D721Med (cell line): ENCODE results near the gene KLHL17.

Experiments used
- DNase-seq: peaks from one replicate; pipeline ENCODE4 v3.0.0; 2011; ENCODE audit warnings: low spot score; ENCODE audit not compliant: insufficient read length
- FAIRE-seq: peaks from 2 replicates; lab custom pipeline; 2011; peaks lifted over from hg19 to GRCh38; lab: Jason Lieb, UNC
- TF ChIP-seq, protein P1 (sequence below): IDR thresholded peaks from 2 replicates; pipeline ENCODE4 v1.5.1; 2012; ENCODE audit warnings: mild to moderate bottlenecking, control low read depth; ENCODE audit not compliant: insufficient read depth; ENCODE audit errors: missing control alignments

Gene KLHL17

GRCh38 chr1:964691-965525, 4.5 kb downstream of the KLHL17 start:
- TF ChIP-seq, protein P1, sequence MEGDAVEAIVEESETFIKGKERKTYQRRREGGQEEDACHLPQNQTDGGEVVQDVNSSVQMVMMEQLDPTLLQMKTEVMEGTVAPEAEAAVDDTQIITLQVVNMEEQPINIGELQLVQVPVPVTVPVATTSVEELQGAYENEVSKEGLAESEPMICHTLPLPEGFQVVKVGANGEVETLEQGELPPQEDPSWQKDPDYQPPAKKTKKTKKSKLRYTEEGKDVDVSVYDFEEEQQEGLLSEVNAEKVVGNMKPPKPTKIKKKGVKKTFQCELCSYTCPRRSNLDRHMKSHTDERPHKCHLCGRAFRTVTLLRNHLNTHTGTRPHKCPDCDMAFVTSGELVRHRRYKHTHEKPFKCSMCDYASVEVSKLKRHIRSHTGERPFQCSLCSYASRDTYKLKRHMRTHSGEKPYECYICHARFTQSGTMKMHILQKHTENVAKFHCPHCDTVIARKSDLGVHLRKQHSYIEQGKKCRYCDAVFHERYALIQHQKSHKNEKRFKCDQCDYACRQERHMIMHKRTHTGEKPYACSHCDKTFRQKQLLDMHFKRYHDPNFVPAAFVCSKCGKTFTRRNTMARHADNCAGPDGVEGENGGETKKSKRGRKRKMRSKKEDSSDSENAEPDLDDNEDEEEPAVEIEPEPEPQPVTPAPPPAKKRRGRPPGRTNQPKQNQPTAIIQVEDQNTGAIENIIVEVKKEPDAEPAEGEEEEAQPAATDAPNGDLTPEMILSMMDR, result no peak
- no peak for FAIRE-seq
- DNase-seq, result no peak

DNA sequence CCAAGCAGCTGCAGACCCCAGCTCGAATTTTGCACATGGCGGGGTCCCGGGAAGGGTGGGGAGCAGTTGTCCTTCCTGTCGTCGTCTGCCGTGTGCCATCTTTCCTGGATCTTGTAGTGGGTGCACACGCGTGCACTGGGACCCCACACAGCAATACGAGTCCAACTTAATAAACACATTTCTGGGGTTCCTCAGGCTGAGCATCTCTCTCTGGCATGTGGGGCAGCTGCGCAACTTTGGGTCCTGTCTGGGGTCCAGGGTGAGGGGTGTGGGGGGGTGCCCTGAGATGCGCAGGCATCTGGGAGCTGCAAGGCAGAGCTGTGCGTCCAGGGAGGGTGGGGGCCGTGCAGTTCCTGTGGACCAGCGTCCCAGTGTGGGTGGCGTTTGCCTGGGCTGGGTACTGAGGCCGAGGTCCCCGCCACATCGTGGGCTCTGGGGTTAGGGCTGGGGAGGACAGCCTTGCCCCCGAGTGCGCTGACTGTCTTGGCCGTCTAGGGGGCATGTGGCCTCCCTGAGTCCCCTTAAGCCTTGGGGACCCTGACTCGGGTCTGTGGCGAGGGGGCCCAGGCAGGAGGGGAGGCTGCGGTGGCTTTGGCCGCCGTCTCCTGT, 5.2 kb downstream of the KLHL17 start:
- DNase-seq (no peak), FAIRE-seq (no peak)
- TF ChIP-seq, protein P1, result no peak

DNA sequence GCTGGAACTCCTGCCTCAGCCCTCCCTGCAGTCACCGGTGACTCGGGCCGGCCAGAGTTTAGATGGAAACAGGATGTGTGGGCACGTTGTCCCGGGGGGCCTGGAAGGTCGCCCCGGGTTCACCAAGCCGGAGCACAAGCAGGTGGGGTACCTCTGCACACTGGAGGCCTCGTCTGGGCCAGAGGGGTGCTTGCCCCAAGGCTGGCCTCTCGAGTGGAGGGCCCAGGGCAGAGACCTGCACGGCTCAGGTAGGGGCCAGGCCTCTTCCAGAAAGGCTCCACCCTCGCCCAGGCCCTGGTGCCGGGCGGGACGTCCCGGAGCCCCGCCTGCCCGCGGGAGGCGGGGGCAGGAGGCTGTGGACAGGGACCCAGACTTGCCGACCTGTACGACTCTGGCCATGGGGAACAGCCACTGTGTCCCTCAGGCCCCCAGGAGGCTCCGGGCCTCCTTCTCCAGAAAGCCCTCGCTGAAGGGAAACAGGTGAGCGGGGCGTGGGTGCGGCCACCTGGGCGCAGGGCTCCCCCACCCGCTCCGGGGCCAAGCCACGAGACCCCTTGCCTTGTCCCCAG, 5.8 kb downstream of the KLHL17 start, which contains the start of gene PLEKHN1:
TSS of gene PLEKHN1 (plus strand) at position 348 of the 569 bp plus-strand sequence. CDS start at position 398, 50 bp downstream.
- DNase-seq (no peak), FAIRE-seq (no peak)
- TF ChIP-seq, protein P1, result no peak

DNA sequence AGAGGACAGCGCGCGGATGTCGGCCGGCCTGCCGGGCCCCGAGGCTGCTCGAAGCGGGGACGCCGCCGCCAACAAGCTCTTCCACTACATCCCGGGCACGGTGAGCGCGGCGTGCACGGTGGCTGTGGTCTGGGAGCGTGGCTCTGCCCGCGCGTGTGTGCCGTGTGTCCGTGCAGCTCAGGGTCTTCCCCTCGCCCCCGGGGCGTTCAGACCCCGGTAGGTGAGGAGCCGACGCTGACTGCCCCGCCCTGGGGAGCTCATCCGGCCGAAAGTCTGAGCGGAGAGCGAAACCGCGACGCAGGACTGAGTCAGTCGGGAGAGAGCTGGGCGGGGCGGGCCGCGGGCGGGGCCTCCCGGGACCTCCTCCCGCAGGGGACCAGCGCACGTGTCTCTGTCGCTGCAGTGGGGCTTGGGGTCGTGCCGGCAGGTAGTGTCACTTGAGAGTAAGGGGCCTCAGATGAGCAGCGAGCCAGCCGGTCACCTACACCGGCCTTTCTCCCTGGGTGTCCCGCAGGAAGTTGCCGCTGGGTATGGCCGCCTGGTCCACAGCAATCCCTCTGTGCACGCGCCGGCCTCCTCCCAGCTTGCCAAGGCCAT, 6.4 kb downstream of the KLHL17 start:
- FAIRE-seq (no peak), DNase-seq (no peak)
- TF ChIP-seq, protein P1, result no peak

GRCh38 chr1:967466-968343, 7.3 kb downstream of the KLHL17 start:
- TF ChIP-seq, protein P1, result no peak
- FAIRE-seq (no peak), DNase-seq (no peak)

- TF ChIP-seq, protein P1, result no peak
- DNase-seq, result no peak
- FAIRE-seq, result no peak
These were observed 9.0 kb downstream of the KLHL17 start for GRCh38 chr1:969260-969855.
